G401 (cell line): Measurements from ENCODE around the gene PRMT9. TPM values are rescaled to one million over a fixed set of nuclear protein-coding genes. Genes with fewer than 3 reads are reported as not detected.

Experiments used
- DNase-seq: peaks from one replicate; pipeline ENCODE4 v3.0.0-alpha.2; 2015; ENCODE audit warnings: low spot score
- in situ Hi-C: cut with HindIII; loops from 2 replicates; pipeline ENCODE4 v1.10.0; 2016; ENCODE audit warnings: low sequenced_read_pairs, mixed read lengths
- total RNA-seq: library from RNA; depleted of rRNA; stranded (reverse); fragments of >200 nt; shearing (Covaris generic); gene quantifications from 2 replicates; pipeline ENCODE4 v1.2.3, GENCODE V29; 2014

PRMT9 gene
- total RNA-seq, 1 experiment from 2014 or later: 10.5 TPM

- in situ Hi-C loops: no loop called here
Measured at GRCh38 chr4:147683188-147683591, 773 bp downstream of the PRMT9 start.

GRCh38 chr4:147682755-147683154, 1.2 kb downstream of the PRMT9 start:
- DNase-seq: peak; percentile 22
- in situ Hi-C loops: no loop called here

More at GRCh38 chr4:147683188-147683591, 773 bp downstream of the PRMT9 start:
- peak; percentile 55 for DNase-seq

- in situ Hi-C loops: no loop called here
- peak; percentile 11 for DNase-seq
Measured at GRCh38 chr4:147678796-147679549, 5.0 kb downstream of the PRMT9 start.

- in situ Hi-C loops: no loop called here
Measured at GRCh38 chr4:147678106-147678505, 5.9 kb downstream of the PRMT9 start.

GRCh38 chr4:147674496-147674895, 9.5 kb downstream of the PRMT9 start:
- in situ Hi-C loops: no loop called here
- DNase-seq: no peak

More at GRCh38 chr4:147678106-147678505, 5.9 kb downstream of the PRMT9 start:
- DNase-seq: no peak

GRCh38 chr4:147674073-147674472, 9.9 kb downstream of the PRMT9 start:
- in situ Hi-C loops: no loop called here
- DNase-seq: no peak

- in situ Hi-C loops: no loop called here
Measured at GRCh38 chr4:147658501-147658900, 25.5 kb downstream of the PRMT9 start.

GRCh38 chr4:147655639-147656038, 28.3 kb downstream of the PRMT9 start:
- in situ Hi-C loops: no loop called here
- DNase-seq: no peak

More at GRCh38 chr4:147658501-147658900, 25.5 kb downstream of the PRMT9 start:
- no peak for DNase-seq

- no peak for DNase-seq
- in situ Hi-C loops: no loop called here
Measured at GRCh38 chr4:147651563-147651962, 32.4 kb downstream of the PRMT9 start.

GRCh38 chr4:147648656-147649055, 35.3 kb downstream of the PRMT9 start:
- in situ Hi-C loops: no loop called here
- no peak for DNase-seq

- in situ Hi-C loops: no loop called here
- no peak for DNase-seq
Measured at GRCh38 chr4:147645099-147645498, 38.9 kb downstream of the PRMT9 start.

GRCh38 chr4:147644471-147644870, 39.5 kb downstream of the PRMT9 start:
- DNase-seq: no peak
- in situ Hi-C loops: no loop called here

GRCh38 chr4:147643616-147644015, 40.3 kb downstream of the PRMT9 start:
- DNase-seq: no peak
- in situ Hi-C loops: no loop called here

- in situ Hi-C loops: no loop called here
- DNase-seq: no peak
Measured at GRCh38 chr4:147640331-147640730, 43.6 kb downstream of the PRMT9 start.

- in situ Hi-C loops: no loop called here
- DNase-seq: no peak
Measured at GRCh38 chr4:147639388-147639787, 44.6 kb downstream of the PRMT9 start.

GRCh38 chr4:147638942-147639341, 45.0 kb downstream of the PRMT9 start:
- in situ Hi-C loops: no loop called here
- DNase-seq: no peak

- no peak for DNase-seq
- in situ Hi-C loops: no loop called here
Measured at GRCh38 chr4:147638365-147638764, 45.6 kb downstream of the PRMT9 start.

- in situ Hi-C loops: no loop called here
- DNase-seq: no peak
Measured at GRCh38 chr4:147635348-147635747, 48.6 kb downstream of the PRMT9 start.

GRCh38 chr4:147633643-147634042, 50.3 kb downstream of the PRMT9 start:
- in situ Hi-C loops: no loop called here

GRCh38 chr4:147633113-147633512, 50.9 kb downstream of the PRMT9 start:
- in situ Hi-C loops: no loop called here
- DNase-seq: no peak

More at GRCh38 chr4:147633643-147634042, 50.3 kb downstream of the PRMT9 start:
- DNase-seq: no peak
